ENCODE data around the gene CAMSAP2.

Gene CAMSAP2

GRCh38 chr1:200739702-200740570 is 1.2 kb downstream of the CAMSAP2 start:
- Histone ChIP-seq H3K9me3 (ENCODE audit: control insufficient read depth, insufficient read depth, low read depth, low read length) (no peaks in the 10 kb centered on the region), H3K36me3 (ENCODE audit: control insufficient read depth in 2 of 2, insufficient read depth in 1 of 2, low read length in 2 of 2) (no peaks in the 10 kb centered on the region), H3K4me3 (ENCODE audit: low read depth, low read length) (peak overlapping the region; percentile 94), H3K27ac (ENCODE audit: extremely low read depth, low read depth, low read length) (peak overlapping the region; percentile 93; the same call in 1 of the 2 replicates), H3K4me1 (ENCODE audit: control insufficient read depth, insufficient read depth, low read length) (peaks cover 8% of the 10 kb centered on the region; the same call in 1 of the 2 replicates)
- ChIA-PET POLR2A (interaction anchor here (1.0 to 2.9 kb wide), 2 partner anchors 70 kb away, joined by 3 to 35 read pairs; partner anchors contain the start of gene DDX59), CTCF (interaction anchor here (0.6 kb wide), 1 partner anchor 100 kb away, joined by 3 read pairs; no protein-coding TSS in a partner anchor)
- TF ChIP-seq HOXD13 (CRISPR knock-in tag; IDR thresholded peaks at IDR 0.05; ENCODE audit: borderline replicate concordance) (no peak), GFI1B (tag by site-specific recombination; IDR thresholded peaks at IDR 0.05) (peak; percentile 55), ZNF248 (tag by site-specific recombination; IDR thresholded peaks at IDR 0.05) (no peak), PRDM1 (tag by site-specific recombination; IDR thresholded peaks at IDR 0.05) (peak; percentile 44; the same call in 1 of the 2 replicates), HOXA7 (CRISPR knock-in tag; IDR thresholded peaks at IDR 0.05; ENCODE audit: borderline replicate concordance) (no peak), ZBTB17 (tag by site-specific recombination; IDR thresholded peaks at IDR 0.05) (0 out of 2 replicates have a peak, but pooled peaks have one; percentile 17), PRDM10 (tag by site-specific recombination; IDR thresholded peaks at IDR 0.05) (peak; percentile 97), PATZ1 (tag by site-specific recombination; IDR thresholded peaks at IDR 0.05) (peak; percentile 35; the same call in 1 of the 2 replicates), ZNF148 (tag by site-specific recombination; IDR thresholded peaks at IDR 0.05; ENCODE audit: borderline replicate concordance) (no peak), ZNF335 (tag by site-specific recombination; conservative IDR thresholded peaks at IDR 0.05) (peak; percentile 34), ZBTB48 (tag by site-specific recombination; IDR thresholded peaks at IDR 0.05) (0 out of 2 replicates have a peak, but pooled peaks have one; percentile 13), ZNF366 (tag by site-specific recombination; conservative IDR thresholded peaks at IDR 0.05) (peak; percentile 74)

- Histone ChIP-seq H3K27ac (ENCODE audit: extremely low read depth, low read depth, low read length) (no peak overlapping the region), H3K36me3 (ENCODE audit: control insufficient read depth in 2 of 2, insufficient read depth in 1 of 2, low read length in 2 of 2) (no peaks in the 10 kb centered on the region), H3K9me3 (ENCODE audit: control insufficient read depth, insufficient read depth, low read depth, low read length) (no peaks in the 10 kb centered on the region), H3K4me3 (ENCODE audit: low read depth, low read length) (peak overlapping the region; percentile 94), H3K4me1 (ENCODE audit: control insufficient read depth, insufficient read depth, low read length) (peaks cover 8% of the 10 kb centered on the region; the same call in 1 of the 2 replicates)
- TF ChIP-seq PRDM6 (tag by site-specific recombination; IDR thresholded peaks at IDR 0.05): peak; percentile 74
- no peak for TF ChIP-seq ZNF366 (tag by site-specific recombination; conservative IDR thresholded peaks at IDR 0.05)
- CTCF ChIA-PET: interaction anchor here (1.3 kb wide), 1 partner anchor 119 kb away, joined by 4 read pairs; no protein-coding TSS in a partner anchor
- POLR2A ChIA-PET: interaction anchor here (0.6 to 1.0 kb wide), 2 partner anchors 70 to 1805 kb away, joined by 3 read pairs; partner anchors contain the start of gene DDX59
Observed at GRCh38 chr1:200740571-200741208, 2.0 kb downstream of the CAMSAP2 start.
